ES-I3 (cell line): ENCODE measurements around the gene CBLB.

Experiments used
- H3K36me3 ChIP-seq: 2 replicates; pipeline ENCODE4 v1.6.1; 2013; ENCODE audit warnings: mild to moderate bottlenecking, low read length, control low read depth, moderate library complexity; ENCODE audit not compliant: insufficient read depth
- H3K4me1 ChIP-seq: 2 replicates; pipeline ENCODE4 v1.6.1; 2013; ENCODE audit warnings: mild to moderate bottlenecking, control low read depth, low read length; ENCODE audit not compliant: insufficient read depth
- H3K9ac ChIP-seq: 2 replicates; pipeline ENCODE4 v1.6.1; 2013; ENCODE audit warnings: low read depth, mild to moderate bottlenecking, low read length, moderate library complexity
- H3K9me3 ChIP-seq: 2 replicates; pipeline ENCODE4 v1.6.1; 2013; ENCODE audit warnings: mild to moderate bottlenecking, low read length, moderate library complexity; ENCODE audit not compliant: control insufficient read depth, insufficient read depth

CBLB gene

GRCh38 chr3:105868742-105869530, at the start of gene CBLB:
TSS of gene CBLB (minus strand) at chr3:105869012. CDS start at chr3:105867577, 1,435 bp downstream.
- Histone ChIP-seq H3K4me1 (peaks cover 10% of the 10 kb centered on the region; the same call in 1 of the 2 replicates), H3K9me3 (no peaks in the 10 kb centered on the region), H3K36me3 (no peaks in the 10 kb centered on the region), H3K9ac (peak within 1 kb of the TSS; percentile 94)

GRCh38 chr3:105916767-105917166, 48.0 kb upstream of the CBLB start:
- H3K9ac ChIP-seq = no peak overlapping the region
- no peaks in the 10 kb centered on the region for H3K4me1 ChIP-seq
- no peaks in the 10 kb centered on the region for H3K36me3 ChIP-seq
- peaks cover 9% of the 10 kb centered on the region; the same call in 1 of the 2 replicates for H3K9me3 ChIP-seq

GRCh38 chr3:105915524-105915923, 46.7 kb upstream of the CBLB start:
- no peaks in the 10 kb centered on the region for H3K36me3 ChIP-seq
- peaks cover 9% of the 10 kb centered on the region; the same call in 1 of the 2 replicates for H3K9me3 ChIP-seq
- H3K9ac ChIP-seq = no peak overlapping the region
- no peaks in the 10 kb centered on the region for H3K4me1 ChIP-seq

GRCh38 chr3:105913616-105914015, 44.8 kb upstream of the CBLB start:
- H3K9ac ChIP-seq = no peak overlapping the region
- no peaks in the 10 kb centered on the region for H3K4me1 ChIP-seq
- H3K9me3 ChIP-seq = 0 out of 2 replicates have a peak, but pooled peaks cover 4% of the 10 kb centered on the region
- H3K36me3 ChIP-seq = no peaks in the 10 kb centered on the region

- no peaks in the 10 kb centered on the region for H3K36me3 ChIP-seq
- no peak overlapping the region for H3K9ac ChIP-seq
- no peaks in the 10 kb centered on the region for H3K4me1 ChIP-seq
- H3K9me3 ChIP-seq = 0 out of 2 replicates have a peak, but pooled peaks cover 4% of the 10 kb centered on the region
These were observed 44.1 kb upstream of the CBLB start for GRCh38 chr3:105912891-105913290.

- Histone ChIP-seq H3K36me3 (no peaks in the 10 kb centered on the region), H3K9ac (no peak overlapping the region), H3K4me1 (no peaks in the 10 kb centered on the region), H3K9me3 (0 out of 2 replicates have a peak, but pooled peaks cover 4% of the 10 kb centered on the region)
These were observed 42.7 kb upstream of the CBLB start for GRCh38 chr3:105911496-105911895.

- no peak overlapping the region for H3K9ac ChIP-seq
- no peaks in the 10 kb centered on the region for H3K9me3 ChIP-seq
- H3K4me1 ChIP-seq = no peaks in the 10 kb centered on the region
- no peaks in the 10 kb centered on the region for H3K36me3 ChIP-seq
These were observed 39.0 kb upstream of the CBLB start for GRCh38 chr3:105907777-105908176.

GRCh38 chr3:105906836-105907235, 38.0 kb upstream of the CBLB start:
- Histone ChIP-seq H3K36me3 (no peaks in the 10 kb centered on the region), H3K9ac (no peak overlapping the region), H3K4me1 (no peaks in the 10 kb centered on the region), H3K9me3 (no peaks in the 10 kb centered on the region)

GRCh38 chr3:105906345-105906744, 37.5 kb upstream of the CBLB start:
- no peak overlapping the region for H3K9ac ChIP-seq
- no peaks in the 10 kb centered on the region for H3K36me3 ChIP-seq
- H3K4me1 ChIP-seq = no peaks in the 10 kb centered on the region
- no peaks in the 10 kb centered on the region for H3K9me3 ChIP-seq

GRCh38 chr3:105905328-105905727, 36.5 kb upstream of the CBLB start:
- Histone ChIP-seq H3K36me3 (no peaks in the 10 kb centered on the region), H3K9me3 (no peaks in the 10 kb centered on the region), H3K4me1 (no peaks in the 10 kb centered on the region), H3K9ac (no peak overlapping the region)

- Histone ChIP-seq H3K36me3 (no peaks in the 10 kb centered on the region), H3K4me1 (no peaks in the 10 kb centered on the region), H3K9me3 (no peaks in the 10 kb centered on the region), H3K9ac (no peak overlapping the region)
These were observed 36.0 kb upstream of the CBLB start for GRCh38 chr3:105904678-105905284.

- Histone ChIP-seq H3K36me3 (no peaks in the 10 kb centered on the region), H3K9ac (no peak overlapping the region), H3K4me1 (no peaks in the 10 kb centered on the region), H3K9me3 (no peaks in the 10 kb centered on the region)
These were observed 35.4 kb upstream of the CBLB start for GRCh38 chr3:105904251-105904650.

- no peaks in the 10 kb centered on the region for H3K9me3 ChIP-seq
- H3K9ac ChIP-seq = no peak overlapping the region
- H3K4me1 ChIP-seq = no peaks in the 10 kb centered on the region
- no peaks in the 10 kb centered on the region for H3K36me3 ChIP-seq
These were observed 30.7 kb upstream of the CBLB start for GRCh38 chr3:105899516-105899915.

- Histone ChIP-seq H3K36me3 (no peaks in the 10 kb centered on the region), H3K9me3 (no peaks in the 10 kb centered on the region), H3K4me1 (no peaks in the 10 kb centered on the region), H3K9ac (no peak overlapping the region)
These were observed 22.3 kb upstream of the CBLB start for GRCh38 chr3:105891101-105891500.
